Brain microvascular endothelial cell (primary cell): ENCODE data around the gene ZFYVE19.

Experiments
- DNase-seq: peaks from one replicate; pipeline ENCODE4 v3.0.0-alpha.2; 2020
- H3K27ac ChIP-seq: fragments of 250-450 bp; sonication (Bioruptor Pico); 2 replicates; pipeline ENCODE4 v1.5.1; 2020; ENCODE audit warnings: mild to moderate bottlenecking, moderate library complexity
- H3K27me3 ChIP-seq: fragments of 250-450 bp; sonication (Bioruptor Pico); replicated peaks from 2 replicates; pipeline ENCODE4 v1.5.1; 2020; ENCODE audit warnings: mild to moderate bottlenecking
- H3K36me3 ChIP-seq: fragments of 250-450 bp; sonication (Bioruptor Pico); replicated peaks from 2 replicates; pipeline ENCODE4 v1.5.1; 2020; ENCODE audit warnings: mild to moderate bottlenecking
- H3K4me3 ChIP-seq: 2 replicates; pipeline ENCODE4 v1.5.1; 2011; ENCODE audit warnings: low read depth, mild to moderate bottlenecking, control low read depth, low read length, moderate library complexity
- in situ Hi-C: cut with HindIII; loops from 2 replicates; pipeline ENCODE4 v1.10.0; 2017; ENCODE audit warnings: low sequenced_read_pairs, low pct_ligation_motif_present
- TF ChIP-seq, protein P1 (sequence below): IDR thresholded peaks from 2 replicates; pipeline ENCODE4 v1.5.1; 2011; ENCODE audit warnings: low read depth, mild to moderate bottlenecking, moderate library complexity, low read length, control low read depth, inconsistent platforms; ENCODE audit errors: missing control alignments

ZFYVE19 gene

DNA sequence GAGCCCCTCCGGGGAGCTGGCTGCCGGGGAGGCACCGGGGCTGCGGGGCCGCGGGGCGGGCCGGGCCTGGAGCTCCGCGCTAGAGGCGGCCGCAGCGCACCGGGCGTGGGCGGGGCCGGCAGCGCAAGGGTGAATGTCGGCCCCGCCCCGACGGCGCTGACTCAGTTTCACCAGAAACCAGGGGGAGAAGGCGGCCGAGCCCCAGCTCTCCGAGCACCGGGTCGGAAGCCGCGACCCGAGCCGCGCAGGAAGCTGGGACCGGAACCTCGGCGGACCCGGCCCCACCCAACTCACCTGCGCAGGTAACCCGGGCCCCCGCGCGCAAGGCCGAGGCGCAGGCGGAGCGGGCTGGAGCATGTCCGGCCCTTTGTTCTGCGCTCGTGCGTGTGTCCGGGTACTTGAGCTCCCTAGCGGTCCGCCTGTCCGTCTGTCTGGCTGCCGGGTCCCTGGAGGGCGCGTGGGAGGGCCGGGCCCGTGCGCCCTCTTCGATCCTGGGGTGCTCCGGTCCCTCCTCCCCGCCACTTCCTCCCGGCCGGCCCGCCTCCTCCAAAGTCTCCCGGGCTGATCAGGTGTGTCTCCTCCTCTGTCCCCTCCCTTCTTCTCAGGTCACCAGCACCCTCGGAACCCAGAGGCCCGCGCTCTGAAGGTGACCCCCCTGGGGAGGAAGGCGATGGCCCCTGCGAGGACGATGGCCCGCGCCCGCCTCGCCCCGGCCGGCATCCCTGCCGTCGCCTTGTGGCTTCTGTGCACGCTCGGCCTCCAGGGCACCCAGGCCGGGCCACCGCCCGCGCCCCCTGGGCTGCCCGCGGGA lies 37.2 kb downstream of the ZFYVE19 start, which contains the start of gene SPINT1:
Gene SPINT1, plus strand, starts transcription at position 164 of the 811 bp plus-strand sequence. Its CDS starts 507 bp downstream, at position 671.
- peak within 1 kb of the TSS; percentile 51 for H3K4me3 ChIP-seq
- no peak within 1 kb of the TSS for H3K27ac ChIP-seq
- peaks cover 2% of the 10 kb centered on the region for H3K27me3 ChIP-seq
- in situ Hi-C loops = no loop called here
- TF ChIP-seq, protein P1, sequence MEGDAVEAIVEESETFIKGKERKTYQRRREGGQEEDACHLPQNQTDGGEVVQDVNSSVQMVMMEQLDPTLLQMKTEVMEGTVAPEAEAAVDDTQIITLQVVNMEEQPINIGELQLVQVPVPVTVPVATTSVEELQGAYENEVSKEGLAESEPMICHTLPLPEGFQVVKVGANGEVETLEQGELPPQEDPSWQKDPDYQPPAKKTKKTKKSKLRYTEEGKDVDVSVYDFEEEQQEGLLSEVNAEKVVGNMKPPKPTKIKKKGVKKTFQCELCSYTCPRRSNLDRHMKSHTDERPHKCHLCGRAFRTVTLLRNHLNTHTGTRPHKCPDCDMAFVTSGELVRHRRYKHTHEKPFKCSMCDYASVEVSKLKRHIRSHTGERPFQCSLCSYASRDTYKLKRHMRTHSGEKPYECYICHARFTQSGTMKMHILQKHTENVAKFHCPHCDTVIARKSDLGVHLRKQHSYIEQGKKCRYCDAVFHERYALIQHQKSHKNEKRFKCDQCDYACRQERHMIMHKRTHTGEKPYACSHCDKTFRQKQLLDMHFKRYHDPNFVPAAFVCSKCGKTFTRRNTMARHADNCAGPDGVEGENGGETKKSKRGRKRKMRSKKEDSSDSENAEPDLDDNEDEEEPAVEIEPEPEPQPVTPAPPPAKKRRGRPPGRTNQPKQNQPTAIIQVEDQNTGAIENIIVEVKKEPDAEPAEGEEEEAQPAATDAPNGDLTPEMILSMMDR = no peak
- no peaks in the 10 kb centered on the region for H3K36me3 ChIP-seq
- no peak for DNase-seq

DNA sequence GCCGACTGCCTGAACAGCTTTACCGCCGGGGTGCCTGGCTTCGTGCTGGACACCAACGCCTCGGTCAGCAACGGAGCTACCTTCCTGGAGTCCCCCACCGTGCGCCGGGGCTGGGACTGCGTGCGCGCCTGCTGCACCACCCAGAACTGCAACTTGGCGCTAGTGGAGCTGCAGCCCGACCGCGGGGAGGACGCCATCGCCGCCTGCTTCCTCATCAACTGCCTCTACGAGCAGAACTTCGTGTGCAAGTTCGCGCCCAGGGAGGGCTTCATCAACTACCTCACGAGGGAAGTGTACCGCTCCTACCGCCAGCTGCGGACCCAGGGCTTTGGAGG lies 37.8 kb downstream of the ZFYVE19 start:
- H3K36me3 ChIP-seq = no peaks in the 10 kb centered on the region
- in situ Hi-C loops = no loop called here
- H3K27ac ChIP-seq = no peak overlapping the region
- peak overlapping the region; percentile 51 for H3K4me3 ChIP-seq
- H3K27me3 ChIP-seq = peaks cover 2% of the 10 kb centered on the region
- DNase-seq = no peak
- TF ChIP-seq, protein P1 = no peak

- H3K36me3 ChIP-seq = no peaks in the 10 kb centered on the region
- peaks cover 2% of the 10 kb centered on the region for H3K27me3 ChIP-seq
- in situ Hi-C loops = no loop called here
- H3K27ac ChIP-seq = no peak overlapping the region
- H3K4me3 ChIP-seq = peak overlapping the region; percentile 51
- TF ChIP-seq, protein P1 = no peak
- DNase-seq = no peak
These were observed 38.1 kb downstream of the ZFYVE19 start for GRCh38 chr15:40845036-40845435.

DNA sequence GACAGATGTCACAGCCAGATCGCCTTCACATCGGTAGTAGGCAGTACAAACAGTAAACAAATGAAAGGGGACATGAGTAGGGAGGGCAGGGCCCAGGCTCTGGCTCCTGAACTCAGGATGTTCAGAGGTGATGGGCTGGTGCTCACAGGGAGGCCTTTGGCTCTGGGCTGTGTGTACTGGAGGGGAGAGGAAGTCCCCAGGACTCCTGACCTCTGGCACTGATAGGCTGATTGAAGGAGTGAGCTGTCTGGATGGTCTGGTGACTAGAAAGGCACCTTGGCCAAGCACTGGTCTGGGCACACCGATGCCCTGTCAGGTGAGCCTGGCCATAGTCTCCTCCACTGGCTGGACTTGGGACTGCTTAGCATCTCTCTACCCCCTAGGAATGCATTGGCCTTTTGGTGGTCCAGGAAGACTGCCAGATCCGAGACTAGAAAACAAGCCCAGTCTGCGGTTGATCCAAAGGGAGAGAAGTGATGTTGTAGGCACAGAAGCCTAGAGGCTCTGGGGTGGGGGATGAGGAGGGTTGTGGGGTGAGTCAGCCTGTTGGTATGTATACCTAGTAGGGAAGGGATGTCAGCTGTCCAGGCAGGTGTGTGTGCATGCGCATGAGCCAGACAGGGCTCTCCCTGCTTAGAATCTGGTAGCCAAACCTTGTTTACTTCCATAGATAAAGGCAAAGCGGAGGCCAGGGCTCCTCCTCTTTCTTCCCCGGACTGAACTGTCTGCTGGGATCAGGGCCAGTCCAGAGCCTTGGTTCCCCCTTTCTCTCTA lies 38.8 kb downstream of the ZFYVE19 start:
- H3K27me3 ChIP-seq = peaks cover 2% of the 10 kb centered on the region
- DNase-seq = no peak
- in situ Hi-C loops = no loop called here
- TF ChIP-seq, protein P1 = no peak
- no peak overlapping the region for H3K27ac ChIP-seq
- no peak overlapping the region for H3K4me3 ChIP-seq
- H3K36me3 ChIP-seq = no peaks in the 10 kb centered on the region

DNA sequence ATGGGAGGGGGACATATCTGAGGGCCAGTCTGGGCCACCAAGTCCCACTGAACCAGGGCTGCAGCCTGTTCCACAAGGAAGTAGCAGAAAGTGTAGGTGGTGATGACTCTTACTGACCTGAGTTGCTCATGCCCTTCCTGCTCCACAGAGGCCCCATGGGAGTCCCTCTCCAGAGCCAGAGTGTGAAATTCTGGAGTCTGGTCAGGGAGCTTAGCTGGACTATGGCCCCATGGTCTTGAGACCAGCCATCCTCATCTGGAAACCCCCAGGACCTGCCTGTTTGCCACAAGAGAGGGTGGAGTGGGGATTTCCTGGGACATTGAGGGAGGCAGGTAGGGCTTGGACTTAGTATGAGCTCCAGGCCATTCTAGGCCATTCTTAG lies 39.9 kb downstream of the ZFYVE19 start:
- TF ChIP-seq, protein P1 = no peak
- Histone ChIP-seq H3K27me3 (peaks cover 2% of the 10 kb centered on the region), H3K27ac (no peak overlapping the region), H3K4me3 (no peak overlapping the region), H3K36me3 (no peaks in the 10 kb centered on the region)
- in situ Hi-C loops = no loop called here
- no peak for DNase-seq
